Uterus (tissue), 2 donors: Measurements from ENCODE around the gene PDZK1IP1.

Experiments used
- CTCF ChIP-seq, 4 experiments: fragments of 200-600 bp in 2 of 4; fragments of 450-650 bp in 2 of 4; sonication (generic) in 2 of 4; IDR thresholded peaks; one replicate each; pipeline ENCODE4 v1.5.1; 2016 to 2019; ENCODE audit warnings: antibody characterized with exemption in 4 of 4, mild to moderate bottlenecking in 2 of 4, moderate library complexity in 1 of 4
- POLR2A ChIP-seq, 2 donors: fragments of 450-650 bp; IDR thresholded peaks; one replicate each; pipeline ENCODE4 v1.6.1; 2016; ENCODE audit warnings: antibody characterized with exemption in 2 of 2, mild to moderate bottlenecking in 1 of 2, moderate library complexity in 1 of 2

- no peak for TF ChIP-seq CTCF (IDR thresholded peaks at IDR 0.05)
- TF ChIP-seq POLR2A (IDR thresholded peaks at IDR 0.05): no peak
These were observed 25.9 kb upstream of the PDZK1IP1 start for GRCh38 chr1:47215713-47216112.
